Chondrocyte (in vitro differentiated cells): Measurements from ENCODE around the gene ABTB1. TPM values are rescaled to one million over a fixed set of nuclear protein-coding genes. Genes with fewer than 3 reads are reported as not detected.
A peak's percentile ranks its signal among the peaks of the same experiment; 100 is the strongest.

Experiments used
- DNase-seq: peaks from one replicate; pipeline ENCODE4 v3.0.0; 2021; ENCODE audit warnings: mixed read lengths, low spot score
- H3K27ac Mint-ChIP-seq: one replicate; pipeline ENCODE4 v1.8.0; 2021; ENCODE audit warnings: mild to moderate bottlenecking, moderate library complexity, mixed read lengths; ENCODE audit not compliant: unreplicated experiment
- H3K27me3 Mint-ChIP-seq: 2 replicates; pipeline ENCODE4 v1.8.0; 2021; ENCODE audit warnings: low read depth, mixed read lengths
- H3K36me3 Mint-ChIP-seq: 2 replicates; pipeline ENCODE4 v1.8.0; 2021; ENCODE audit warnings: low read depth, mixed read lengths
- H3K4me1 Mint-ChIP-seq: 2 replicates; pipeline ENCODE4 v1.8.0; 2021; ENCODE audit warnings: low read depth, mild to moderate bottlenecking, mixed read lengths
- H3K4me3 Mint-ChIP-seq: one replicate; pipeline ENCODE4 v1.8.0; 2021; ENCODE audit warnings: mild to moderate bottlenecking, moderate library complexity, mixed read lengths; ENCODE audit not compliant: unreplicated experiment
- H3K9me3 Mint-ChIP-seq: 2 replicates; pipeline ENCODE4 v1.8.0; 2021; ENCODE audit warnings: low read depth, mixed read lengths
- CTCF ChIP-seq: fragments of 200-600 bp; sonication (generic); IDR thresholded peaks from 2 replicates; pipeline ENCODE4 v1.5.0; 2021; ENCODE audit warnings: antibody characterized with exemption, mild to moderate bottlenecking, moderate library complexity
- total RNA-seq: library from RNA; stranded (reverse); gene quantifications from 3 replicates; pipeline ENCODE4 v1.2.1, GENCODE V29; 2021

Gene ABTB1
- total RNA-seq, 1 donor from 2014 or later, result 26.7 TPM

GRCh38 chr3:127629467-127630403 is 43.0 kb upstream of the ABTB1 start:
- peak overlapping the region; percentile 67 for H3K4me3 Mint-ChIP-seq
- DNase-seq, result no peak
- H3K27ac Mint-ChIP-seq, result no peak overlapping the region
- no peaks in the 10 kb centered on the region for H3K9me3 Mint-ChIP-seq
- no peak for TF ChIP-seq CTCF
- peaks cover 3% of the 10 kb centered on the region for H3K27me3 Mint-ChIP-seq
- no peaks in the 10 kb centered on the region for H3K36me3 Mint-ChIP-seq
- peaks cover 12% of the 10 kb centered on the region for H3K4me1 Mint-ChIP-seq

- Mint-ChIP-seq H3K27me3 (peaks cover 5% of the 10 kb centered on the region), H3K9me3 (no peaks in the 10 kb centered on the region), H3K36me3 (no peaks in the 10 kb centered on the region), H3K4me1 (peaks cover 12% of the 10 kb centered on the region), H3K4me3 (no peak overlapping the region), H3K27ac (no peak overlapping the region)
- no peak for TF ChIP-seq CTCF
- no peak for DNase-seq
Observed at GRCh38 chr3:127630811-127631714, 41.7 kb upstream of the ABTB1 start.

- no peak overlapping the region for H3K4me3 Mint-ChIP-seq
- peaks cover 12% of the 10 kb centered on the region for H3K4me1 Mint-ChIP-seq
- H3K9me3 Mint-ChIP-seq, result no peaks in the 10 kb centered on the region
- peaks cover 5% of the 10 kb centered on the region for H3K27me3 Mint-ChIP-seq
- no peaks in the 10 kb centered on the region for H3K36me3 Mint-ChIP-seq
- TF ChIP-seq CTCF, result no peak
- DNase-seq, result no peak
- no peak overlapping the region for H3K27ac Mint-ChIP-seq
Observed at GRCh38 chr3:127632035-127632820, 40.5 kb upstream of the ABTB1 start.

- Mint-ChIP-seq H3K4me1 (peaks cover 7% of the 10 kb centered on the region), H3K27ac (no peak overlapping the region), H3K27me3 (peaks cover 3% of the 10 kb centered on the region), H3K36me3 (no peaks in the 10 kb centered on the region), H3K9me3 (no peaks in the 10 kb centered on the region), H3K4me3 (no peak overlapping the region)
- no peak for TF ChIP-seq CTCF
- DNase-seq, result no peak
Observed at GRCh38 chr3:127634653-127635052, 38.1 kb upstream of the ABTB1 start.
